ENCODE results near the gene TAF4B.
A peak's percentile ranks its signal among the peaks of the same experiment; 100 is the strongest.

TAF4B gene

GRCh38 chr18:26421931-26422330 lies 195.7 kb downstream of the TAF4B start:
- TF ChIP-seq CTCF (IDR thresholded peaks at IDR 0.05; ENCODE audit: extremely low read depth, missing control alignments): no peak
- no peak for DNase-seq (ENCODE audit: low spot score)

GRCh38 chr18:26422472-26423162 lies 196.4 kb downstream of the TAF4B start:
- peak; percentile 45 for DNase-seq (ENCODE audit: low spot score)
- no peak for TF ChIP-seq CTCF (IDR thresholded peaks at IDR 0.05; ENCODE audit: extremely low read depth, missing control alignments)

- no peak for TF ChIP-seq CTCF (IDR thresholded peaks at IDR 0.05; ENCODE audit: extremely low read depth, missing control alignments)
- DNase-seq (ENCODE audit: low spot score): no peak
These were observed 198.3 kb downstream of the TAF4B start for GRCh38 chr18:26424428-26425147.

GRCh38 chr18:26425148-26425531 lies 198.9 kb downstream of the TAF4B start:
- TF ChIP-seq CTCF (IDR thresholded peaks at IDR 0.05; ENCODE audit: extremely low read depth, missing control alignments): no peak
- DNase-seq (ENCODE audit: low spot score): no peak

GRCh38 chr18:26429535-26430226 lies 203.4 kb downstream of the TAF4B start:
- DNase-seq (ENCODE audit: low spot score): no peak
- TF ChIP-seq CTCF (IDR thresholded peaks at IDR 0.05; ENCODE audit: extremely low read depth, missing control alignments): no peak

GRCh38 chr18:26432651-26433424 lies 206.6 kb downstream of the TAF4B start:
- DNase-seq (ENCODE audit: low spot score): no peak
- TF ChIP-seq CTCF (IDR thresholded peaks at IDR 0.05; ENCODE audit: extremely low read depth, missing control alignments): no peak

Measured in GM20000 (cell line).